Measurements from ENCODE around the gene LIPC.

LIPC gene

DNA sequence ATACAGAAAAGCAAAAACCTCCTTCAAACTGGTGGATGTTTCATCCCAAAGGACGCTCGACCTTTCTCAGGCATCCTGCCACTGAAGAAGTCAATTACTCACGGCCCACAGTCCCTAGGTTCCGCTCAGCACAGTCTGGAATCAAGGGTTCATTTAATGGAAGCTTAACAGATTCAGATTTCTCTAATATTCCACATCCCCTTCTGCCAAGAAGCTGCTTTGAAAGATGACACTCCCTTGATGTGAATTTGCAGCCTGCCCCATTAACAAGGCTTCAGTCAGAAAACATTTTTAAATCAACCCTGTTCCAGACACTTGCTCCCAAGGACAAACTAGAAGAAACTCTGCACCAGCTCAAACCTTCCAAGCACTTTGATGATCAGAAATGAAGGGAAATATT, 81.2 kb downstream of the LIPC start:
- no peak for DNase-seq (ENCODE audit: low read depth)
- TF ChIP-seq POLR2A (IDR thresholded peaks at IDR 0.05; ENCODE audit: extremely low read depth, insufficient read length), result no peak
- H3K4me3 ChIP-seq (ENCODE audit: low read depth, low read length), result no peak overlapping the region

DNA sequence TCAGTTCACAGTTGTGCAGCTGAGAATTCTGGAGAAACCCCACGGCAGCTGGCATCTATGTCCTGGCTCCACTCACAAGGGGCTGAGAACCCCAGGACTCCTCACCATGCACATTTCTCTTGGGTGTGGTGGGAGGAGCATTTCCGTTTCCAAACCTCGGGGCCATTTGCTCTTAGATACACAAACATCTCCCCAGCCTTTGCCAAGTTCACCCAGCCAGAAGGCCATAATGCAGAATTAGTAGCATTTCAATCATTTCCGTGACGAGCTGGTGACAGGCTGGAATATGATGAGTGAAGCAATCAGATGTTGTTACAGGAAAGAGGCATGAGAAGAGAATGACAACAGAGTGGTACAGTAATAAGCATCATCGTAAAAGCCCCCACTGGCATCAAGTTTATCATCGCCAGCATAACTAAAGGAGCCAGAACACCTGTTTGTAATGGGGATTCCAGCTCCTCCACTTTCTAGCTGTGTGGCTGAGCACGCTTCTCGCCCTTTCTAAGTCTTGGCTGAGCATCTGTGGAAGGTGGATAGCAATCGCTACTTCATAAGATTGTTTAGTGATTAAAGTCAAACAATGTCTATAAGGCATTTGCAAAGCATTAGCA, 82.0 kb downstream of the LIPC start:
- no peak overlapping the region for H3K4me3 ChIP-seq (ENCODE audit: low read depth, low read length)
- no peak for DNase-seq (ENCODE audit: low read depth)
- TF ChIP-seq, protein P1, sequence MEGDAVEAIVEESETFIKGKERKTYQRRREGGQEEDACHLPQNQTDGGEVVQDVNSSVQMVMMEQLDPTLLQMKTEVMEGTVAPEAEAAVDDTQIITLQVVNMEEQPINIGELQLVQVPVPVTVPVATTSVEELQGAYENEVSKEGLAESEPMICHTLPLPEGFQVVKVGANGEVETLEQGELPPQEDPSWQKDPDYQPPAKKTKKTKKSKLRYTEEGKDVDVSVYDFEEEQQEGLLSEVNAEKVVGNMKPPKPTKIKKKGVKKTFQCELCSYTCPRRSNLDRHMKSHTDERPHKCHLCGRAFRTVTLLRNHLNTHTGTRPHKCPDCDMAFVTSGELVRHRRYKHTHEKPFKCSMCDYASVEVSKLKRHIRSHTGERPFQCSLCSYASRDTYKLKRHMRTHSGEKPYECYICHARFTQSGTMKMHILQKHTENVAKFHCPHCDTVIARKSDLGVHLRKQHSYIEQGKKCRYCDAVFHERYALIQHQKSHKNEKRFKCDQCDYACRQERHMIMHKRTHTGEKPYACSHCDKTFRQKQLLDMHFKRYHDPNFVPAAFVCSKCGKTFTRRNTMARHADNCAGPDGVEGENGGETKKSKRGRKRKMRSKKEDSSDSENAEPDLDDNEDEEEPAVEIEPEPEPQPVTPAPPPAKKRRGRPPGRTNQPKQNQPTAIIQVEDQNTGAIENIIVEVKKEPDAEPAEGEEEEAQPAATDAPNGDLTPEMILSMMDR (IDR thresholded peaks at IDR 0.05; ENCODE audit: low read depth, low read length), result no peak
- TF ChIP-seq MYC (IDR thresholded peaks at IDR 0.05; ENCODE audit: low read depth, low read length) (no peak), POLR2A (IDR thresholded peaks at IDR 0.05; ENCODE audit: extremely low read depth, insufficient read length) (no peak)
- TF ChIP-seq, protein P2, sequence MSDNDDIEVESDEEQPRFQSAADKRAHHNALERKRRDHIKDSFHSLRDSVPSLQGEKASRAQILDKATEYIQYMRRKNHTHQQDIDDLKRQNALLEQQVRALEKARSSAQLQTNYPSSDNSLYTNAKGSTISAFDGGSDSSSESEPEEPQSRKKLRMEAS (IDR thresholded peaks at IDR 0.05; ENCODE audit: low read depth, low read length), result no peak

DNA sequence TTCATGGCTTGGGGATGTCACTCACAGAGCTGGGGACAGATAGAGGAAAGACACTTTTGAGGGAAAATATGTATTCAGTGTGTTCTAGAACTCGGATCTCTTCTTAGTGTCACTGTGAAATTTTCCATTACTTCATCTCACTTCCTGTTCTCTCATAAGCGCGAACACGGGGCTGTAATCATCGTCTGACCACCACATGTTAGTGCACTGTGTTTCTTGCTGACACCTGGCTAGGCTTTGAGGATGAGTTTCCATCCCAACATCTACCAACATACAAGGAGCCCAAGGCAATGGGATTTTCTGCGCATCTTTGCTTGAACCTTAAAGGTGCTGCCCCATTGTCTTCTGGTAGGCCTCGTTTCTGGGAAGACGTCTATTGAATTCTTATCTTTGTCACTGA, 84.0 kb downstream of the LIPC start:
- H3K4me3 ChIP-seq (ENCODE audit: low read depth, low read length), result no peak overlapping the region
- DNase-seq (ENCODE audit: low read depth), result no peak
- TF ChIP-seq, protein P1 (IDR thresholded peaks at IDR 0.05; ENCODE audit: low read depth, low read length), result no peak
- TF ChIP-seq POLR2A (IDR thresholded peaks at IDR 0.05; ENCODE audit: extremely low read depth, insufficient read length), result no peak
- TF ChIP-seq, protein P2 (IDR thresholded peaks at IDR 0.05; ENCODE audit: low read depth, low read length), result no peak
- no peak for TF ChIP-seq MYC (IDR thresholded peaks at IDR 0.05; ENCODE audit: low read depth, low read length)

DNA sequence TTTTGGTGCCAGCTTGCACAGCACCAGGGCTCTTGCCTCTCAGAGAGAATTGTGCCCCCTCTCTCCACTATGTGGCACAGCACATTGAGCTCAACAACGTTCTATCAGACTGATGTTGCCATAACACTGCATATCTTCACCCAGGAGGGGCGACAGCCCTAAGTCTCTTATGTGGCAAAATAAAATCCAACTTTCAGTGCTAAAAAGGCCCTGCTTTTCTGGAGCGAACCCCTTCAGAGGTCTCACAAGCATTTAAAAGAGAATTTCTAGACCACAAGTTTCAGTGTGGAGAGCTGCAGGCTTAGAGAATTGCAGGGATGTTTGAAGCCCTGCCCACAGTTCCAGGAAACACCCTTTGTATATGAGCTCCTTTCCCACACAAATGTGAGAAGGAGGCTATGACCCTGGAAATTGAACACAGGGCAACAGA, 85.5 kb downstream of the LIPC start:
- DNase-seq (ENCODE audit: low read depth), result peak; percentile 19
- TF ChIP-seq, protein P1 (IDR thresholded peaks at IDR 0.05; ENCODE audit: low read depth, low read length), result no peak
- TF ChIP-seq, protein P2 (IDR thresholded peaks at IDR 0.05; ENCODE audit: low read depth, low read length), result no peak
- TF ChIP-seq POLR2A (IDR thresholded peaks at IDR 0.05; ENCODE audit: extremely low read depth, insufficient read length), result no peak
- no peak for TF ChIP-seq MYC (IDR thresholded peaks at IDR 0.05; ENCODE audit: low read depth, low read length)
- no peak overlapping the region for H3K4me3 ChIP-seq (ENCODE audit: low read depth, low read length)

DNA sequence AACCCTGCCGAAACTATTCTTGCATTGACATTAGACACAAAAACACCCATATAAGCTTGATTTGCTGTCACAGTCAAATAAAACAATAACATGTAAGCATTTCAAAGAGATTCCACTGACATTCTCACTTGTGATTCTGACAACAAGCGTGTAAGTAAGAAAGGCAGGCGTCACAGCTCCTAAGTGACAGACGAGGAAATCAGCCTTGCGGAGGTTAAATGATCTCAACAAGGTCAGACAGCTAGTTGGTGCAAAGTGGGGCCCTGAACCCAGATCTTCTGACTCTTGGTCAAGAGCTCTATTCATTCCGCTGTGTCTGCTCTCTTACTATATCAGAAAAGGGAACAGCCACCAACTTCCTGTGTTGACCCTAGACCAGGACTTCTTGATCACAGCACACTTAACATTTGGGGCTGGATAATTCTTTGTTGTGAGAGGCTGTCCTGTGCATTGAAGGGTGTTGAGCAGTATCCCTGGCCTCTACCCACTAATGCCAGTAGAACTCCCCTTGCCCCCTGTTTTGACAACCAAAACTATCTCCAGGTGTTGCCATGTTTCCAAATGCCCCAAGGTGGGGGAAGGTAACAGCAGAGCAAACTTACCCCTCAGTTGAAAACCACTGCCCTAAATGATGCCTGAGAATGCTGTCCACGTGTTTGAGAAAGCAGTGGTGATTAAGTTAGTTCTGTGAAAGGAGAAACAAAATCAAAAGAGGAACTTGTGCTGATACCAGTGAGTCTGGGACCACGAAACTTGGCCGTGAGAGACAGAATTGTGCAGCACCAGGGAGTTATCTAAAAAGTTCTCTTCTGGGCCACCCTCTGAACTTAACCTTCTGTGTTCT, 86.1 kb downstream of the LIPC start:
- H3K4me3 ChIP-seq (ENCODE audit: low read depth, low read length), result no peak overlapping the region
- TF ChIP-seq, protein P2 (IDR thresholded peaks at IDR 0.05; ENCODE audit: low read depth, low read length), result peak; percentile 96
- TF ChIP-seq POLR2A (IDR thresholded peaks at IDR 0.05; ENCODE audit: extremely low read depth, insufficient read length), result no peak
- peak; percentile 66 for TF ChIP-seq MYC (IDR thresholded peaks at IDR 0.05; ENCODE audit: low read depth, low read length)
- TF ChIP-seq, protein P1 (IDR thresholded peaks at IDR 0.05; ENCODE audit: low read depth, low read length), result no peak
- DNase-seq (ENCODE audit: low read depth), result peak; percentile 79

DNA sequence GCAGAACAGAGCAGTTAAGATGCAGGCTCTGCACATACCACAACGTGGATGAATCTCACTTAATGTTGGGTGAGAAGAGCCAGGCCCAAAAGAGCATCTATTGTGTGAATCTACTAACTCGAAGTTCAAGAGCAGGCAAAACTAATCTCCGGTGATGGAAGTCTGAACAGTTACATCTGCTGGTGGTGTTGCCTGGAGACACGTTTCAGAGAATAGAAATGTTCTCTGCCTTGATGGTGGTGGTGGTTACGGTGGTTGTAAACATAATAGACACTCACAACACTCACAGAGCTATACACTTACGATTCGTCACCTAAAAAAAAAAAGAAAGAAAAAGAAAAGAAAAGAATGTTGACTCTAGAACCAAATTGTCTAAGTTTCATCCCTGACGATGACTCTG, 86.8 kb downstream of the LIPC start:
- DNase-seq (ENCODE audit: low read depth), result peak; percentile 11
- TF ChIP-seq POLR2A (IDR thresholded peaks at IDR 0.05; ENCODE audit: extremely low read depth, insufficient read length), result no peak
- TF ChIP-seq, protein P2 (IDR thresholded peaks at IDR 0.05; ENCODE audit: low read depth, low read length), result no peak
- TF ChIP-seq MYC (IDR thresholded peaks at IDR 0.05; ENCODE audit: low read depth, low read length), result no peak
- TF ChIP-seq, protein P1 (IDR thresholded peaks at IDR 0.05; ENCODE audit: low read depth, low read length), result no peak
- H3K4me3 ChIP-seq (ENCODE audit: low read depth, low read length), result no peak overlapping the region
